A673 (cell line): Measurements from ENCODE around the gene CBX8.

Source experiments
- EZH2 ChIP-seq: fragments of 200-600 bp; sonication (generic); IDR thresholded peaks from 2 replicates; pipeline ENCODE4 v1.6.1; 2017; ENCODE audit warnings: borderline replicate concordance, low read depth, mild to moderate bottlenecking, mixed read lengths, antibody characterized with exemption, low read length; ENCODE audit not compliant: poor library complexity, severe bottlenecking
- TF ChIP-seq, protein P1 (sequence below): fragments of 300-800, 200-600 bp; sonication (generic); conservative IDR thresholded peaks from 2 replicates; pipeline ENCODE4 v1.5.1; 2017; ENCODE audit warnings: low read depth, mild to moderate bottlenecking, antibody characterized with exemption, low read length, moderate library complexity, mixed read lengths

DNA sequence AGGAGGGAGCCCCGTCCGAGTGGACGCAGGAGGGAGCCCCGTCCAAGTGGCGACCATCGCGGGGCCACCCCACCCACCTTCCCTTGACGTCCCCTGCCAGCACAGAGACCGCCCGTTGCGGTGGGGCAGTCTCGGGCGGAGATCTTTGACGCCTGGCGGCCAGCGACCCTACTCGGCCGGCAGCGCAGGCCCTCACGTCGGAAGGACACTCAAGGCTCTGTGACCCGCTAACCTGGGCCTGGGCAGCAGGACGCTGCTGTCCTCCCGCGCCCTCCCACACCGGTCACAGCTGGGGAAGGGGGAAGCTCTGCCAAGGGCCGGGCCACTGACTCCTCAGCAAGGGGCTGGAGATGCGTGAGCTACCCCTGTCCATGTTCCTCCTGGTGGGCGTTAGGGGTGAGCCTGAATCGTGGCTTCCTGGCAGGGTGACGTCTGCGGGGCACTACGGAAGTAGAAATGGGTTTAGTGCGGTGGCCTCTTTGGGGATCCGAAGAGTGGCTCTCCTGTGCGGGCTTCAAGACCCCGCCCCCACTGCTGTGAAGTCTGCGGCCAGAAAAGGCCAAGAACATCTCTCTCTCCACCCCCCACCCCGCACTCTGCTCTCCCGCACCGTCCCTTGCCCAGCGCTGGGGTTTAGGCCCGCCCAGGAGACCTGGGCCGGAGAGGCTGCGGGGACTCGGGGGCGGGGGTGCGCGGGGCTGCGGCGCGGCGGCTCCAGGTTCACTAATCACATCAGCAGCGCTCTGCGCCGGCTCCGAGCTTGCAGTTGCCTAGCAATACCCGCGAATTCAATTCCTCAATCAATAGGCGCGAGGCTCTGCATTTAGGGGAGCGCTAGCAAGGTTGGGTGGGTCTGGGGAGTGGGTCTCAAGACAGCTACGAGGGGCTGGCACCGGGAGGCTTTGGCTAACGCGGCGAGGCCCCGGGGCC, 5.8 kb downstream of the CBX8 start:
- TF ChIP-seq, protein P1, sequence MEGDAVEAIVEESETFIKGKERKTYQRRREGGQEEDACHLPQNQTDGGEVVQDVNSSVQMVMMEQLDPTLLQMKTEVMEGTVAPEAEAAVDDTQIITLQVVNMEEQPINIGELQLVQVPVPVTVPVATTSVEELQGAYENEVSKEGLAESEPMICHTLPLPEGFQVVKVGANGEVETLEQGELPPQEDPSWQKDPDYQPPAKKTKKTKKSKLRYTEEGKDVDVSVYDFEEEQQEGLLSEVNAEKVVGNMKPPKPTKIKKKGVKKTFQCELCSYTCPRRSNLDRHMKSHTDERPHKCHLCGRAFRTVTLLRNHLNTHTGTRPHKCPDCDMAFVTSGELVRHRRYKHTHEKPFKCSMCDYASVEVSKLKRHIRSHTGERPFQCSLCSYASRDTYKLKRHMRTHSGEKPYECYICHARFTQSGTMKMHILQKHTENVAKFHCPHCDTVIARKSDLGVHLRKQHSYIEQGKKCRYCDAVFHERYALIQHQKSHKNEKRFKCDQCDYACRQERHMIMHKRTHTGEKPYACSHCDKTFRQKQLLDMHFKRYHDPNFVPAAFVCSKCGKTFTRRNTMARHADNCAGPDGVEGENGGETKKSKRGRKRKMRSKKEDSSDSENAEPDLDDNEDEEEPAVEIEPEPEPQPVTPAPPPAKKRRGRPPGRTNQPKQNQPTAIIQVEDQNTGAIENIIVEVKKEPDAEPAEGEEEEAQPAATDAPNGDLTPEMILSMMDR, result no peak
- no peak for TF ChIP-seq EZH2
